ENCODE results near the gene LRRC32.

LRRC32 gene

DNA sequence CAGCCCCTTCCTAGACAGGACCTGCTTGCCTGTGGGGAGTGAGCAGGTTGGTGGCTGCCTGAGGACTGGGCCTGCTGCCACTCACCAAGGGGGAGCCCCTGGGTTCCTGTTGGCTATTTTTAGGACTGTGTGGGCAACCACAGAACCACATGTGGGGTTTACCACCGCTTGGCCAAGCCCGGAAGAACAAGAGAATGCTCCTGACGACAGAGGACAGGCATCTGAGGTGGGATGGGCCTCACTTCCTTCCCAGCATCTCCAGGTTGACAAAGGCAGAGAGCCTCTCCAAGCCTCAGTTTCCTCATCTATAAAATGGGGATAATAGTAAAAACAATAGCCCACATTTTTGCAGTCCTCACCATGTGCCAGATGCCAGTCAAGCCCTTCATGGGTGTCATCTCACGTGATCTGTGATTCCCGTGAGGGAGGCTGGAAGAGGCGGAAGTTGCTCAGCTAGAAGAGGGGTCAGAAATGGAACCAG is 43.6 kb downstream of the LRRC32 start:
- no peaks in the 10 kb centered on the region for H4K20me1 ChIP-seq (ENCODE audit: low read depth, low read length)
- H3K79me2 ChIP-seq (ENCODE audit: insufficient read depth, low read length) = no peaks in the 10 kb centered on the region
- no peak overlapping the region for H2AFZ ChIP-seq (ENCODE audit: low read depth, low read length, severe bottlenecking)
- no peak overlapping the region for H3K9ac ChIP-seq (ENCODE audit: low read length)
- no peaks in the 10 kb centered on the region for H3K27me3 ChIP-seq (ENCODE audit: low read length)
- H3K4me2 ChIP-seq (ENCODE audit: low read depth, low read length, poor library complexity, severe bottlenecking) = peak overlapping the region; percentile 42
- no peak overlapping the region for H3K4me3 ChIP-seq (ENCODE audit: insufficient read depth, low read length, poor library complexity, severe bottlenecking)
- H3K36me3 ChIP-seq (ENCODE audit: low read length) = no peaks in the 10 kb centered on the region
- TF ChIP-seq EZH2phosphoT487 (conservative IDR thresholded peaks at IDR 0.05; ENCODE audit: low read length) = no peak
- TF ChIP-seq, protein P1, sequence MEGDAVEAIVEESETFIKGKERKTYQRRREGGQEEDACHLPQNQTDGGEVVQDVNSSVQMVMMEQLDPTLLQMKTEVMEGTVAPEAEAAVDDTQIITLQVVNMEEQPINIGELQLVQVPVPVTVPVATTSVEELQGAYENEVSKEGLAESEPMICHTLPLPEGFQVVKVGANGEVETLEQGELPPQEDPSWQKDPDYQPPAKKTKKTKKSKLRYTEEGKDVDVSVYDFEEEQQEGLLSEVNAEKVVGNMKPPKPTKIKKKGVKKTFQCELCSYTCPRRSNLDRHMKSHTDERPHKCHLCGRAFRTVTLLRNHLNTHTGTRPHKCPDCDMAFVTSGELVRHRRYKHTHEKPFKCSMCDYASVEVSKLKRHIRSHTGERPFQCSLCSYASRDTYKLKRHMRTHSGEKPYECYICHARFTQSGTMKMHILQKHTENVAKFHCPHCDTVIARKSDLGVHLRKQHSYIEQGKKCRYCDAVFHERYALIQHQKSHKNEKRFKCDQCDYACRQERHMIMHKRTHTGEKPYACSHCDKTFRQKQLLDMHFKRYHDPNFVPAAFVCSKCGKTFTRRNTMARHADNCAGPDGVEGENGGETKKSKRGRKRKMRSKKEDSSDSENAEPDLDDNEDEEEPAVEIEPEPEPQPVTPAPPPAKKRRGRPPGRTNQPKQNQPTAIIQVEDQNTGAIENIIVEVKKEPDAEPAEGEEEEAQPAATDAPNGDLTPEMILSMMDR (IDR thresholded peaks at IDR 0.05; ENCODE audit: insufficient read depth, low read length, poor library complexity, severe bottlenecking) = no peak
- no peaks in the 10 kb centered on the region; the same call in 1 of the 2 replicates for H3K9me3 ChIP-seq (ENCODE audit: insufficient read depth, low read length)
- H3K27ac ChIP-seq (ENCODE audit: low read depth, low read length) = no peak overlapping the region
- H3K9me2 ChIP-seq (replicated peaks; ENCODE audit: insufficient read depth, low read length) = no peaks in the 10 kb centered on the region
- H3F3A ChIP-seq (ENCODE audit: insufficient read depth) = 0 out of 2 replicates have a peak, but pooled peaks cover 3% of the 10 kb centered on the region

DNA sequence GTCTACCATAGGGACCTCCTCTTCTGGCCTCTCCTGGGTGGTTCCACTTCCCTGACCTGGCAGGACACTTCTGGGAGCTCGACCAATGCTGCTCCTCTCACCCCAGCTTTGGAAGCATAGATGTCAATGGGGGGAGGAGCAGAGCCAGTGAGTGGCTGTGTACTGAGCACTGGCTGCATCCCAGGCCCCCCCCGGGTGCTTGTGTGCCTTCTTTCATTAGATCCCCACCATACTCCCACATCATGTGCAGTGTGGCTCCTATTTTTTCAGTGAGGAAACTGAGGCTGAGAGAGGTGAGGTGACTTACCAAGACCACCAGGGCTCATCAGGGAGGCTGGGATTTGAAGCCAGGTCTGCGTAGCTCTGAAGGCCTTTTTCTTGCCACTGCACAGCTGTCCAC is 44.3 kb downstream of the LRRC32 start:
- TF ChIP-seq, protein P1 (IDR thresholded peaks at IDR 0.05; ENCODE audit: insufficient read depth, low read length, poor library complexity, severe bottlenecking) = no peak
- no peak for TF ChIP-seq EZH2phosphoT487 (conservative IDR thresholded peaks at IDR 0.05; ENCODE audit: low read length)
- H3K36me3 ChIP-seq (ENCODE audit: low read length) = no peaks in the 10 kb centered on the region
- H3K4me2 ChIP-seq (ENCODE audit: low read depth, low read length, poor library complexity, severe bottlenecking) = peak overlapping the region; percentile 27
- H2AFZ ChIP-seq (ENCODE audit: low read depth, low read length, severe bottlenecking) = no peak overlapping the region
- no peak overlapping the region for H3K27ac ChIP-seq (ENCODE audit: low read depth, low read length)
- H3K79me2 ChIP-seq (ENCODE audit: insufficient read depth, low read length) = no peaks in the 10 kb centered on the region
- no peaks in the 10 kb centered on the region for H4K20me1 ChIP-seq (ENCODE audit: low read depth, low read length)
- no peaks in the 10 kb centered on the region; the same call in 1 of the 2 replicates for H3K9me3 ChIP-seq (ENCODE audit: insufficient read depth, low read length)
- no peaks in the 10 kb centered on the region for H3K9me2 ChIP-seq (replicated peaks; ENCODE audit: insufficient read depth, low read length)
- H3K27me3 ChIP-seq (ENCODE audit: low read length) = no peaks in the 10 kb centered on the region
- no peak overlapping the region for H3K9ac ChIP-seq (ENCODE audit: low read length)
- H3K4me3 ChIP-seq (ENCODE audit: insufficient read depth, low read length, poor library complexity, severe bottlenecking) = no peak overlapping the region
- 0 out of 2 replicates have a peak, but pooled peaks cover 3% of the 10 kb centered on the region for H3F3A ChIP-seq (ENCODE audit: insufficient read depth)

DNA sequence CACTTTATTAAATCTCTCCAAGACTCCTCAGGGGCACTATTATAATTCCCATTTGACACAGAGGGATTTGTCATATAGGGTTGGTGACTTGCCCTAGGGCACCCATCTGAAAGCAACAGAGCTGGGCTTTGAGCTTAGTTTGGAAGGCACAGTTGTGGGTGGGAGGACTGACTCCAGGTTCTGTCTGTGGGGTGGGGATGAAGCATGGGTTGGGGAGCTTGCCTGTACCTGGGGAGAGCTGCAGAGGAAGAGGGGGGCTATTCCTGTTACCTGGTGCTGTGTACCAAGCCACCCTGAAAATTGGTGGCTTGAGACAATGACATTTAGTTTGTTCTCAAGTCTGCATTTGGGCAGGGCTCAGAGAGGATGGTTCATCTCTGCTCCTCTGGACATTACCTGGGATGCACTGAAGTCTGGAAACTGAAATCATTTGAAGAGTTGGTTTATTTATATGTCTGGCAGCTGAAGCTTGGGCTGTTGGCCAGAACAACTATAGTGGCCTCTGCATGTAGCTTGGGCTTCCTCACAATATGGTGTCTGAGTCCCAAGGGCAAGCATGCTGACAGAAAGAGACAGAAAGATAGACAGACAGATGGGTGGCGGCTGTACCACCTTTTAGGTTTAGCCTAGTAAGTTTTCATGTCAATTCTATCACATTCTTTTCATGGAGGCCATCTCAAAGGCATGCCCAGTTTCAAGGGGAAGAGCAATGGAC is 44.9 kb downstream of the LRRC32 start:
- Histone ChIP-seq H3K9me2 (replicated peaks; ENCODE audit: insufficient read depth, low read length) (no peaks in the 10 kb centered on the region), H3K79me2 (ENCODE audit: insufficient read depth, low read length) (no peaks in the 10 kb centered on the region), H3K9ac (ENCODE audit: low read length) (no peak overlapping the region), H2AFZ (ENCODE audit: low read depth, low read length, severe bottlenecking) (no peak overlapping the region), H3K27ac (ENCODE audit: low read depth, low read length) (no peak overlapping the region), H3K36me3 (ENCODE audit: low read length) (no peaks in the 10 kb centered on the region), H3K9me3 (ENCODE audit: insufficient read depth, low read length) (no peaks in the 10 kb centered on the region; the same call in 1 of the 2 replicates), H3K4me2 (ENCODE audit: low read depth, low read length, poor library complexity, severe bottlenecking) (no peak overlapping the region), H3K27me3 (ENCODE audit: low read length) (no peaks in the 10 kb centered on the region), H3K4me3 (ENCODE audit: insufficient read depth, low read length, poor library complexity, severe bottlenecking) (no peak overlapping the region), H4K20me1 (ENCODE audit: low read depth, low read length) (no peaks in the 10 kb centered on the region), H3F3A (ENCODE audit: insufficient read depth) (0 out of 2 replicates have a peak, but pooled peaks cover 3% of the 10 kb centered on the region)
- TF ChIP-seq, protein P1 (IDR thresholded peaks at IDR 0.05; ENCODE audit: insufficient read depth, low read length, poor library complexity, severe bottlenecking) = no peak
